HepG2 (cell line): ENCODE measurements around the gene ELL3. TPM values are rescaled to one million over a fixed set of nuclear protein-coding genes. Genes with fewer than 3 reads are reported as not detected.

Experiments used
- BORCS8-MEF2B ChIP-seq: sonication (generic); formaldehyde crosslinking; IDR thresholded peaks from 2 replicates; pipeline ENCODE4 v1.8.0; 2022; ENCODE audit warnings: mild to moderate bottlenecking, missing genetic modification reagents
- CTCF ChIP-seq: sonication (generic); formaldehyde crosslinking; IDR thresholded peaks from 2 replicates; pipeline ENCODE4 v1.5.0; 2020; ENCODE audit warnings: mild to moderate bottlenecking, missing genetic modification reagents, moderate library complexity
- DDIT3 ChIP-seq: sonication (generic); formaldehyde crosslinking; IDR thresholded peaks from 2 replicates; pipeline ENCODE4 v1.4.0; 2020; ENCODE audit warnings: mild to moderate bottlenecking, missing genetic modification reagents
- DZIP1 ChIP-seq: sonication (generic); formaldehyde crosslinking; IDR thresholded peaks from 2 replicates; pipeline ENCODE4 v1.5.0; 2020; ENCODE audit warnings: mild to moderate bottlenecking, missing genetic modification reagents
- FIP1L1 ChIP-seq: fragments of 200-400 bp; formaldehyde crosslinking; IDR thresholded peaks from 2 replicates; pipeline ENCODE4 v1.6.1; 2018; ENCODE audit warnings: low read depth, mild to moderate bottlenecking, low read length, moderate library complexity, borderline replicate concordance; ENCODE audit not compliant: insufficient read depth
- JARID2 ChIP-seq: sonication (generic); formaldehyde crosslinking; IDR thresholded peaks from 2 replicates; pipeline ENCODE4 v1.8.1; 2023; ENCODE audit warnings: missing genetic modification reagents, inconsistent platforms; ENCODE audit not compliant: insufficient replicate concordance
- KDM3A ChIP-seq: IDR thresholded peaks from 2 replicates; pipeline ENCODE4 v1.6.1; 2018; ENCODE audit warnings: low read depth, missing compliant biosample characterization
- NKX3-1 ChIP-seq: sonication (generic); formaldehyde crosslinking; IDR thresholded peaks from 2 replicates; pipeline ENCODE4 v1.5.0; 2020; ENCODE audit warnings: missing genetic modification reagents
- NR2F2 ChIP-seq: IDR thresholded peaks from 2 replicates; pipeline ENCODE4 v1.6.1; 2012; ENCODE audit warnings: low read depth, inconsistent platforms, borderline replicate concordance
- REXO4 ChIP-seq: sonication (generic); formaldehyde crosslinking; IDR thresholded peaks from 2 replicates; pipeline ENCODE4 v1.8.0; 2022; ENCODE audit warnings: missing genetic modification reagents, mild to moderate bottlenecking, borderline replicate concordance
- ZNF275 ChIP-seq: sonication (generic); formaldehyde crosslinking; IDR thresholded peaks from 2 replicates; pipeline ENCODE4 v1.8.0; 2022; ENCODE audit warnings: missing genetic modification reagents, mild to moderate bottlenecking, inconsistent platforms, borderline replicate concordance
- ZNF30 ChIP-seq: sonication (generic); formaldehyde crosslinking; IDR thresholded peaks from 2 replicates; pipeline ENCODE4 v1.5.0; 2020; ENCODE audit warnings: mild to moderate bottlenecking, missing genetic modification reagents
- ZNF451 ChIP-seq: sonication (generic); formaldehyde crosslinking; IDR thresholded peaks from 2 replicates; pipeline ENCODE4 v1.5.0; 2020; ENCODE audit warnings: mild to moderate bottlenecking, missing genetic modification reagents
- ZNF546 ChIP-seq: sonication (generic); formaldehyde crosslinking; conservative IDR thresholded peaks from 2 replicates; pipeline ENCODE4 v1.8.1; 2023; ENCODE audit warnings: mild to moderate bottlenecking, missing genetic modification reagents
- ZNF691 ChIP-seq: sonication (generic); formaldehyde crosslinking; IDR thresholded peaks from 2 replicates; pipeline ENCODE4 v1.4.0; 2020; ENCODE audit warnings: missing genetic modification reagents, low read depth, mild to moderate bottlenecking, borderline replicate concordance
- ZNF703 ChIP-seq: sonication (generic); formaldehyde crosslinking; IDR thresholded peaks from 2 replicates; pipeline ENCODE4 v1.5.1; 2020; ENCODE audit warnings: missing genetic modification reagents, mild to moderate bottlenecking, moderate library complexity, borderline replicate concordance
- polyA plus RNA-seq, 8 experiments: library from polyadenylated mRNA; depleted of rRNA in 3 of 8; stranded (reverse) in 7 of 8; unstranded in 1 of 8; fragments of >200 nt; fragmentation: Illumina TruSeq in 4 of 8; extraction: Trizol in 4 of 8; gene quantifications; 2 replicates each; pipeline versions ENCODE4 v1.2.1 to v1.2.3, GENCODE V29; 2011 to 2016; ENCODE audit warnings: low read depth in 4 of 8, missing spikeins in 1 of 8, mixed read lengths in 1 of 8; ENCODE audit not compliant: insufficient read depth in 1 of 8
- total RNA-seq, 5 experiments: library from RNA; depleted of rRNA; stranded (reverse); fragments of >200 nt; fragmentation: Illumina TruSeq; extraction: Trizol; gene quantifications; 2 replicates each; pipeline ENCODE4 v1.2.3, GENCODE V29; 2016; ENCODE audit warnings: low read depth in 1 of 5
- TF ChIP-seq, protein P1 (sequence below): sonication (generic); formaldehyde crosslinking; conservative IDR thresholded peaks from 2 replicates; pipeline ENCODE4 v1.4.0; 2020; ENCODE audit warnings: missing genetic modification reagents
- TF ChIP-seq, protein P2 (sequence below): sonication (generic); formaldehyde crosslinking; conservative IDR thresholded peaks from 2 replicates; pipeline ENCODE4 v1.8.1; 2023; ENCODE audit warnings: missing genetic modification reagents

ELL3 gene
- total and polyA plus RNA-seq, 2 of the 13 experiments (the other 11 are each of a cell fraction or from before 2014, with no cell fraction given), result 6.1 to 8.8 TPM

DNA sequence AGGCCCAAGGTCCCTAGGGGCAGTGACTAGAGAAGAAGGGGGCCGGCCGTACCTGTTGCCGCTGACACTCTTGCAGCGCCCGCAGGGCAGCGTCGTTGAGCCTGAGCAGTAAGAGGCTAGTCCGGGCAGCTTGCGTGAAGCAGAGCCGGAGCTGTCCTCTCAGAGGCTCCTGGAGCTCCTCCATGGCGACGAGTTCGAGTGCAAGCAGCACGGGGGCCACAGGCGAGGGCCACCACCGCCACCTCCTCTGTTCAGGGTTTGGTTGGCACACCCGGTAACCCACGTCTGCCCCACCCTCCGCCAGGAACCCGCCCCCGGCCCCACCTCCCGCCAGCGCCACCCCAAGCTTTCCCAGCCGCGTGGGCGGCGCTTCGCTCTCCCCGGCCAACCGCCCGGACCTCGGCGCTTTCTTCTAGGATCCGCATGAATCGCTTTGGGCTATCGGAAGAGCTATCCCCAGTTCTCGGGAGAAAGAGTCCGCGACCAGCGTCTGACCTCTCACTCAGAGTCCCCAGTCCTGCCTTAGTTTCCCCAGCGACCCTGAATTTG is at the start of gene ELL3 (continued):
- TF ChIP-seq DZIP1 (CRISPR knock-in tag) (no peak), ZNF275 (CRISPR knock-in tag) (no peak), ZNF546 (CRISPR knock-in tag) (peak; percentile 60), KDM3A (CRISPR knock-in tag) (no peak), JARID2 (CRISPR knock-in tag) (no peak), CTCF (CRISPR knock-in tag) (0 out of 2 replicates have a peak, but pooled peaks have one; percentile 4), REXO4 (CRISPR knock-in tag) (no peak), ZNF691 (no peak), BORCS8-MEF2B (CRISPR knock-in tag) (no peak), ZNF451 (CRISPR knock-in tag) (no peak; the same call in 1 of the 2 replicates), DDIT3 (CRISPR knock-in tag) (no peak), FIP1L1 (no peak), ZNF30 (CRISPR knock-in tag) (no peak), ZNF703 (CRISPR knock-in tag) (no peak), NKX3-1 (CRISPR knock-in tag) (no peak), NR2F2 (no peak)
- TF ChIP-seq, protein P1, sequence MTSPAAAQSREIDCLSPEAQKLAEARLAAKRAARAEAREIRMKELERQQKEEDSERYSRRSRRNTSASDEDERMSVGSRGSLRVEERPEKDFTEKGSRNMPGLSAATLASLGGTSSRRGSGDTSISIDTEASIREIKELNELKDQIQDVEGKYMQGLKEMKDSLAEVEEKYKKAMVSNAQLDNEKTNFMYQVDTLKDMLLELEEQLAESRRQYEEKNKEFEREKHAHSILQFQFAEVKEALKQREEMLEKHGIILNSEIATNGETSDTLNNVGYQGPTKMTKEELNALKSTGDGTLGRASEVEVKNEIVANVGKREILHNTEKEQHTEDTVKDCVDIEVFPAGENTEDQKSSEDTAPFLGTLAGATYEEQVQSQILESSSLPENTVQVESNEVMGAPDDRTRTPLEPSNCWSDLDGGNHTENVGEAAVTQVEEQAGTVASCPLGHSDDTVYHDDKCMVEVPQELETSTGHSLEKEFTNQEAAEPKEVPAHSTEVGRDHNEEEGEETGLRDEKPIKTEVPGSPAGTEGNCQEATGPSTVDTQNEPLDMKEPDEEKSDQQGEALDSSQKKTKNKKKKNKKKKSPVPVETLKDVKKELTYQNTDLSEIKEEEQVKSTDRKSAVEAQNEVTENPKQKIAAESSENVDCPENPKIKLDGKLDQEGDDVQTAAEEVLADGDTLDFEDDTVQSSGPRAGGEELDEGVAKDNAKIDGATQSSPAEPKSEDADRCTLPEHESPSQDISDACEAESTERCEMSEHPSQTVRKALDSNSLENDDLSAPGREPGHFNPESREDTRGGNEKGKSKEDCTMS (CRISPR knock-in tag), result no peak
- TF ChIP-seq, protein P2, sequence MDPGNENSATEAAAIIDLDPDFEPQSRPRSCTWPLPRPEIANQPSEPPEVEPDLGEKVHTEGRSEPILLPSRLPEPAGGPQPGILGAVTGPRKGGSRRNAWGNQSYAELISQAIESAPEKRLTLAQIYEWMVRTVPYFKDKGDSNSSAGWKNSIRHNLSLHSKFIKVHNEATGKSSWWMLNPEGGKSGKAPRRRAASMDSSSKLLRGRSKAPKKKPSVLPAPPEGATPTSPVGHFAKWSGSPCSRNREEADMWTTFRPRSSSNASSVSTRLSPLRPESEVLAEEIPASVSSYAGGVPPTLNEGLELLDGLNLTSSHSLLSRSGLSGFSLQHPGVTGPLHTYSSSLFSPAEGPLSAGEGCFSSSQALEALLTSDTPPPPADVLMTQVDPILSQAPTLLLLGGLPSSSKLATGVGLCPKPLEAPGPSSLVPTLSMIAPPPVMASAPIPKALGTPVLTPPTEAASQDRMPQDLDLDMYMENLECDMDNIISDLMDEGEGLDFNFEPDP (CRISPR knock-in tag), result no peak
